HFF-Myc (cell line): Measurements from ENCODE around the gene DLEU7.

Source experiments
- DNase-seq: peaks from one replicate; pipeline ENCODE4 v3.0.0-alpha.2; 2011; ENCODE audit warnings: low read depth; ENCODE audit errors: extremely low read depth
- H3K4me3 ChIP-seq: replicated peaks from 2 replicates; pipeline ENCODE4 v1.5.1; 2011; ENCODE audit warnings: low read depth, mild to moderate bottlenecking, control low read depth, low read length
- CTCF ChIP-seq: IDR thresholded peaks from 2 replicates; pipeline ENCODE4 v1.5.1; 2012; ENCODE audit warnings: mild to moderate bottlenecking, low read depth, low read length, control low read depth; ENCODE audit errors: missing control alignments

The DLEU7 gene

GRCh38 chr13:50884265-50884664, 40.8 kb upstream of the DLEU7 start:
- no peak for DNase-seq
- TF ChIP-seq CTCF = no peak

GRCh38 chr13:50883728-50884127, 40.2 kb upstream of the DLEU7 start:
- TF ChIP-seq CTCF = no peak
- no peak for DNase-seq
- no peak overlapping the region for H3K4me3 ChIP-seq

More at GRCh38 chr13:50884265-50884664, 40.8 kb upstream of the DLEU7 start:
- no peak overlapping the region for H3K4me3 ChIP-seq

GRCh38 chr13:50882816-50883435, 39.4 kb upstream of the DLEU7 start:
- no peak for TF ChIP-seq CTCF
- H3K4me3 ChIP-seq = no peak overlapping the region
- no peak for DNase-seq

GRCh38 chr13:50873991-50874390, 30.5 kb upstream of the DLEU7 start:
- no peak overlapping the region for H3K4me3 ChIP-seq
- no peak for TF ChIP-seq CTCF
- DNase-seq = no peak

- DNase-seq = peak; percentile 21
- no peak overlapping the region for H3K4me3 ChIP-seq
- TF ChIP-seq CTCF = no peak
These were observed 30.0 kb upstream of the DLEU7 start for GRCh38 chr13:50873467-50873866.

GRCh38 chr13:50871405-50871804, 27.9 kb upstream of the DLEU7 start:
- DNase-seq = no peak
- TF ChIP-seq CTCF = no peak
- H3K4me3 ChIP-seq = no peak overlapping the region

- no peak for TF ChIP-seq CTCF
- DNase-seq = no peak
- H3K4me3 ChIP-seq = no peak overlapping the region
These were observed 24.1 kb upstream of the DLEU7 start for GRCh38 chr13:50867637-50867945.
